LNCaP clone FGC (cell line): ENCODE results near the gene FBXO22.
"Not testable (repeated sequence)": the region's sequence is repeated elsewhere in the genome, so short reads cannot be mapped to it uniquely, and the experiment has no call there.

Experiments used
- DNase-seq: peaks from one replicate; pipeline ENCODE4 v3.0.0-alpha.2; 2011; ENCODE audit warnings: low read depth
- H3K4me3 ChIP-seq: 2 replicates; pipeline ENCODE4 v1.5.1; 2011; ENCODE audit warnings: mild to moderate bottlenecking, low read depth, low read length, control low read depth
- TF ChIP-seq, protein P1 (sequence below): IDR thresholded peaks from 2 replicates; pipeline ENCODE4 v1.5.1; 2012; ENCODE audit warnings: mild to moderate bottlenecking; ENCODE audit not compliant: control insufficient read depth, insufficient read depth; ENCODE audit errors: extremely low read depth

Gene FBXO22

DNA sequence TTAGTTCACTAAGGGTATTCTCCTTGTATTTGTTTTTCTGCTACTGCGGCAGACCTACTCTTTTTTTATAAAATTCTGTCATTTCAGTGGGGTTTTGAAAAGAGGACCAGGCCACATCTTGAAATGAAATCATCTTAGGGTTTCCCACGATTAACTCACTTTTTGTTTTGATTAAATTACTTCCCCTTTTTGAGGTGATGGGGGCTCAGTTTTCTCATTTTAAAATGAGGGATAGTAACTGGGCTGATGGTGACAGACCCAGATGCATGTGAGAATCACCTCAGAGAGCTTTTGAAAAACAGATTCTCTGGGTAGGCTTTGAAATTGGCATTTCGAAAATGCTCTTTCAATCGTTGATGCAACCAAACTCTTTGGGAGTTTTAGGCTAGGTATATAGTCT, 36.2 kb upstream of the FBXO22 start:
- DNase-seq = no peak
- TF ChIP-seq, protein P1, sequence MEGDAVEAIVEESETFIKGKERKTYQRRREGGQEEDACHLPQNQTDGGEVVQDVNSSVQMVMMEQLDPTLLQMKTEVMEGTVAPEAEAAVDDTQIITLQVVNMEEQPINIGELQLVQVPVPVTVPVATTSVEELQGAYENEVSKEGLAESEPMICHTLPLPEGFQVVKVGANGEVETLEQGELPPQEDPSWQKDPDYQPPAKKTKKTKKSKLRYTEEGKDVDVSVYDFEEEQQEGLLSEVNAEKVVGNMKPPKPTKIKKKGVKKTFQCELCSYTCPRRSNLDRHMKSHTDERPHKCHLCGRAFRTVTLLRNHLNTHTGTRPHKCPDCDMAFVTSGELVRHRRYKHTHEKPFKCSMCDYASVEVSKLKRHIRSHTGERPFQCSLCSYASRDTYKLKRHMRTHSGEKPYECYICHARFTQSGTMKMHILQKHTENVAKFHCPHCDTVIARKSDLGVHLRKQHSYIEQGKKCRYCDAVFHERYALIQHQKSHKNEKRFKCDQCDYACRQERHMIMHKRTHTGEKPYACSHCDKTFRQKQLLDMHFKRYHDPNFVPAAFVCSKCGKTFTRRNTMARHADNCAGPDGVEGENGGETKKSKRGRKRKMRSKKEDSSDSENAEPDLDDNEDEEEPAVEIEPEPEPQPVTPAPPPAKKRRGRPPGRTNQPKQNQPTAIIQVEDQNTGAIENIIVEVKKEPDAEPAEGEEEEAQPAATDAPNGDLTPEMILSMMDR = no peak

DNA sequence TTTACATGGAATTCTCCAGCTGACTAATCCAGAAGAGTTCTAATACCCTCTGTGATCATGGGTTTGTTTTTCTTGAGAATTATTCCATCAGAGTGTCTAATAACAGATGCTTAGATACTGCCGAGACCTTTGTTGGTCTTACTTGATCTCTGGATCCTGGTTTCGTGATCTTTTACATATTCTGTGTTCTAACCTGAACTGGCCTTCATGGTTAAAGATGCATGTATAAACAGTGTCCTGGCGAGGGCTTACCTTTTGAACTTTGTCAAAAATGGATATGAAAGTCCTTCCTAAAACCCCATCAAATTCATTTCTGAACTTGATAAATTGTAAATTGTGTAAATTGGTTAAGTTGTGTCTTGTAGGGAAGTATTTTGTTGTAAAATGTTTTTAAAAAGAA, 35.7 kb upstream of the FBXO22 start:
- no peak for DNase-seq
- TF ChIP-seq, protein P1 = no peak

More for the DNA sequence above, 36.2 kb upstream of the FBXO22 start:
- H3K4me3 ChIP-seq = no peak overlapping the region

DNA sequence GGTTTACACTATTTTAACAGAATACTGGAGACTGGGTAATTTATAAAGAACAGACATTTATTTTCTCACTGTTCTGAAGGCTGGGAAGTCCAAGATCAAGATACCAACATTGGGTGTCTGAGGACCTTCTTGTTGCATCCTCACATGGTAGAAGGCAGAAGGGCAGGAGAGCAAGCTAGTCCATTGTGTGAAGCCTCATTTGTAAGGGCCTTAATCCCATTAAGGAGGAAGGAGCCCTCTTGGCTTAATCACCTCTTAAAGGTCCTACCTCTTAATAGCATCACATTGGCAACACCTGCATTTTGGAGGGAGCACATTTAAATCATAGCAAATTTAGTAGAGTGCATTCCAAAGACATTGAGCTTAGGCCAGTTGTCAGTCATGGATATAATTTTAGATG, 34.2 kb upstream of the FBXO22 start:
- DNase-seq = no peak
- no peak overlapping the region for H3K4me3 ChIP-seq
- TF ChIP-seq, protein P1 = no peak

More for the DNA sequence above, 35.7 kb upstream of the FBXO22 start:
- H3K4me3 ChIP-seq = no peak overlapping the region

DNA sequence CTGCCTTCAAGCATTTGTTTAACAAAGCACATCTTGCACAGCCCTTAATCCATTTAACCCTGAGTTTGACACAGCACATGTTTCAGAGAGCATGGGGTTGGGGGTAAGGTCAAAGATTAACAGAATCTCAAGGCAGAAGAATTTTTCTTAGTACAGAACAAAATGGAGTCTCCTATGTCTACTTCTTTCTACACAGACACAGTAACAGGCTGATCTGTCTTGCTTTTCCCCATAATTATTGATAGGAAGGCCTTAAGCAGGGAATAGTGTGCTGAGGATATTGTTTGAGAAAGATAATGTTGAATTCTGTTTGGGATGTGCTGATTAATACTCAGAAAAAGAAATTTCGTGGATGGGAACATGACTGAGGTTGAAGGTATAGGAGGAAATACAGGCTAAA, 32.1 kb upstream of the FBXO22 start:
- H3K4me3 ChIP-seq, DNase-seq: not testable (repeated sequence)

DNA sequence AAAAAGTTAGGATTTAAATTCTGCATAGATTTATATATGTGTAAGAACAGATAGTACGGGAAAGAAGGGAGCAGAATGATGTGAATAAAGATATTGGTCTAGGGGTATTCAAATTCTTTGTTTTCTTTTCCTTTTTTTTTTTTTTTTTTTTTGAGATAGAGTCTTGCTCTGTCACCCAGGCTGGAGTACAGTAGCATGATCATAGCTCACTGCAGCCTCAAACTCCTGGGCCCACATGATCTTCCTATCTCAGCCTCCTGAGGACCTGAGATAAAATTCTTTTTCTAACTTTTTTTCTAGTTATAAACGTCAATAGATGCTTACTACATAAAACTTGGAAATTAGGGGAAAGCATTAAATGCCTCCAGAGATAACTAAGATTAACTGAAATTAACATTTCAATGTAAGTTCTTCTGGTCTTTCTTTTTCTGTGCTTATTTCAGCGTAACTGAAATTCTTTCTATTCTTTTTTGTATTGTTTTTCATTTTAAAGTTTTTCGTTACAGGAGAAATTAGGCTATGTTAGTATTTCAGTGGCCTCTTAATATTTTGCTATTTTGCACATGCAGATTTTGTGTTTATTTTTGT, 31.2 kb upstream of the FBXO22 start:
- no peak overlapping the region for H3K4me3 ChIP-seq
- TF ChIP-seq, protein P1 = no peak
- DNase-seq = no peak

DNA sequence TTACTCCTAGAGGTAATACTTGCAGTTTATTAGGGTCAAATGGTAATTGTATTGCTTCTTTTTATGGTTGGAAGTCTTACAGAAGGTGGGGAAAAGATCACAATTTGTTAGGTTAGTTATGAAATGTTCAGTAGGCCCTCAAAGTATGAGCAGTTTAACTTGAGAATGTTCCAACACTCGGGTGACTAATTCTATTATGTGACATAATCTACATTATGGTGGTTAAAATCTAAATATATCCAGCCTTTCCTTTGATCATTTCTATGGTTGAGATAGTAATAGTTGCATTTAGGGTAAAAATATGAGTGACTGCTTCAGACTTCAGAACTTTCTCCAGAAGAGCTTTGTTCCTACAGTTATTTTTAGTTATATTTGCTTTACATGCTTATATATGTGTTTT, 19.6 kb upstream of the FBXO22 start:
- DNase-seq = no peak
- TF ChIP-seq, protein P1 = no peak
- no peak overlapping the region for H3K4me3 ChIP-seq

DNA sequence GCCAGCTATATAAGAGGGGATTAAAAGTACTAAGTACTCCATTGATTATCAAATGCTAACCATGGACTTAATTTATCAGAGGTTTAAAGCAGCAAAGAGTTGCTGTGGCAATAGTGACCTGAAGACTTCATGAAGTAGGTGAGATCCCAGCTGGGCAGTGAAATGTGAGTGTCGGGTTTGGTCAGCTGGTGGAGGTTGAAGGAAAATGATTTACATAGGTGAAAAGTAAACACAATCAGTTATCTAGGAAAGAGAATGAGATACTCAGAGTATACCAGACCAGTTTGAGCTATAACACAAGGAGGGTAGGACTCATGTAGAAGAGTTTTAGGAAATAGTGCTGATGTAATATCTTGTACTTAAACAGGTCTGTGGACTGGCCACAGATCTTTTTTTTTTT, 16.5 kb upstream of the FBXO22 start:
- DNase-seq = no peak
- TF ChIP-seq, protein P1 = no peak
- no peak overlapping the region for H3K4me3 ChIP-seq

DNA sequence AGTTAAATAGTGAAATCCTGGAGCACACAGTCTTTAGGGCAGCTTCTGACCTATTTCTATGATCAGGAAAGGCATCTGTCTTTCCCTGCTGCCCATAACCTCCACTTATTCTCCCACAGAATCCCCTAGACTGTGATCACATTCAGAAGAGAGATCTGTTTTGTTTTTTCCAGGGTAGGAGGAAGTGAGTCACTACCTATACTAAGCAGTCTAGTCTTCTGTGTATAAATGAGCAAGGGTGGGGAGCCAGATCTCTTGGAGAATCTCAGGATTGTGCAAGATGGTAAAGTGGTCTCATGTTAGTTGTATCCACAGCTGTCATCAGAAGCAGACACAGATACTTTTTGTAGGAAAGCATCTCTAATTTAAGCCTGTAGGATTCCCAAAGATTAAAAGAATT, 11.8 kb upstream of the FBXO22 start:
- no peak overlapping the region for H3K4me3 ChIP-seq
- TF ChIP-seq, protein P1 = no peak
- DNase-seq = no peak
